Thyroid gland (tissue), 4 donors: ENCODE data around the gene ITGA8. TPM values are rescaled to one million over a fixed set of nuclear protein-coding genes. Genes with fewer than 3 reads are reported as not detected.

ENCODE experiments used
- DNase-seq, 2 donors: peaks; one replicate each; pipeline ENCODE4 v3.0.0-alpha.2; 2019
- H3K27ac ChIP-seq, 3 donors: fragments of 200-600 bp; sonication (generic); 1 replicate in 2 of 3; 2 replicates in 1 of 3; pipeline ENCODE4 v1.5.1; 2016 to 2019; ENCODE audit warnings: mild to moderate bottlenecking in 1 of 3, moderate library complexity in 1 of 3
- H3K27me3 ChIP-seq: fragments of 200-600 bp; sonication (generic); one replicate; pipeline ENCODE4 v1.5.1; 2019
- H3K36me3 ChIP-seq, 2 donors: fragments of 200-600 bp; sonication (generic); one replicate each; pipeline ENCODE4 v1.5.1; 2016 to 2019
- H3K4me1 ChIP-seq, 2 donors: fragments of 200-600 bp; sonication (generic); one replicate each; pipeline ENCODE4 v1.5.1; 2017 to 2019
- H3K4me3 ChIP-seq, 3 donors: fragments of 200-600 bp; sonication (generic); replicated peaks in 1 of 3; 1 replicate in 2 of 3; 2 replicates in 1 of 3; pipeline ENCODE4 v1.5.1; 2016; ENCODE audit warnings: mild to moderate bottlenecking in 1 of 3
- H3K9me3 ChIP-seq: fragments of 200-600 bp; sonication (generic); one replicate; pipeline ENCODE4 v1.5.1; 2017
- POLR2A ChIP-seq, 2 donors: fragments of 450-650 bp; IDR thresholded peaks; one replicate each; pipeline ENCODE4 v1.6.1; 2017; ENCODE audit warnings: antibody characterized with exemption in 2 of 2, mild to moderate bottlenecking in 2 of 2, moderate library complexity in 1 of 2
- WGBS, 2 donors: methylation state at CpG; one replicate each; pipeline ENCODE4 v1.1.5; 2017; 5-methylcytosine and 5-hydroxymethylcytosine counted together
- intact Hi-C: fragments of 100-400 bp; cut with DNase I; formaldehyde crosslinking; loops from one replicate; pipeline ENCODE4 v1.15.1; 2023
- total RNA-seq, 4 donors: library from RNA; depleted of rRNA; stranded (reverse); fragments of >200 nt; gene quantifications; one replicate each; pipeline ENCODE4 v1.2.3, GENCODE V29; 2016
- TF ChIP-seq, protein P1 (sequence below), 6 experiments: fragments of 200-600 bp in 3 of 6; fragments of 450-650 bp in 3 of 6; sonication (generic) in 3 of 6; IDR thresholded peaks; one replicate each; pipeline ENCODE4 v1.5.1; 2016 to 2019; ENCODE audit warnings: antibody characterized with exemption in 6 of 6, mild to moderate bottlenecking in 2 of 6, inconsistent platforms in 1 of 6, moderate library complexity in 1 of 6

The ITGA8 gene
- total RNA-seq, 4 donors from 2014 or later: 4.6 to 14.8 (median 4.9) TPM

- H3K27me3 ChIP-seq: no peaks in the 10 kb centered on the region
- no peaks in the 10 kb centered on the region for H3K36me3 ChIP-seq
- H3K27ac ChIP-seq: no peak overlapping the region
- DNase-seq: no peak
- no peak overlapping the region for H3K4me3 ChIP-seq
- intact Hi-C loops: no loop called here
- H3K9me3 ChIP-seq: no peaks in the 10 kb centered on the region
- H3K4me1 ChIP-seq: no peaks in the 10 kb centered on the region
- 73 to 74% methylated on average over 4 of the region's 4 CpGs for WGBS, 2 donors
- TF ChIP-seq POLR2A (IDR thresholded peaks at IDR 0.05): no peak
- TF ChIP-seq, protein P1, sequence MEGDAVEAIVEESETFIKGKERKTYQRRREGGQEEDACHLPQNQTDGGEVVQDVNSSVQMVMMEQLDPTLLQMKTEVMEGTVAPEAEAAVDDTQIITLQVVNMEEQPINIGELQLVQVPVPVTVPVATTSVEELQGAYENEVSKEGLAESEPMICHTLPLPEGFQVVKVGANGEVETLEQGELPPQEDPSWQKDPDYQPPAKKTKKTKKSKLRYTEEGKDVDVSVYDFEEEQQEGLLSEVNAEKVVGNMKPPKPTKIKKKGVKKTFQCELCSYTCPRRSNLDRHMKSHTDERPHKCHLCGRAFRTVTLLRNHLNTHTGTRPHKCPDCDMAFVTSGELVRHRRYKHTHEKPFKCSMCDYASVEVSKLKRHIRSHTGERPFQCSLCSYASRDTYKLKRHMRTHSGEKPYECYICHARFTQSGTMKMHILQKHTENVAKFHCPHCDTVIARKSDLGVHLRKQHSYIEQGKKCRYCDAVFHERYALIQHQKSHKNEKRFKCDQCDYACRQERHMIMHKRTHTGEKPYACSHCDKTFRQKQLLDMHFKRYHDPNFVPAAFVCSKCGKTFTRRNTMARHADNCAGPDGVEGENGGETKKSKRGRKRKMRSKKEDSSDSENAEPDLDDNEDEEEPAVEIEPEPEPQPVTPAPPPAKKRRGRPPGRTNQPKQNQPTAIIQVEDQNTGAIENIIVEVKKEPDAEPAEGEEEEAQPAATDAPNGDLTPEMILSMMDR (IDR thresholded peaks at IDR 0.05): no peak
Observed at GRCh38 chr10:15528859-15529239, 190.9 kb downstream of the ITGA8 start.

DNA sequence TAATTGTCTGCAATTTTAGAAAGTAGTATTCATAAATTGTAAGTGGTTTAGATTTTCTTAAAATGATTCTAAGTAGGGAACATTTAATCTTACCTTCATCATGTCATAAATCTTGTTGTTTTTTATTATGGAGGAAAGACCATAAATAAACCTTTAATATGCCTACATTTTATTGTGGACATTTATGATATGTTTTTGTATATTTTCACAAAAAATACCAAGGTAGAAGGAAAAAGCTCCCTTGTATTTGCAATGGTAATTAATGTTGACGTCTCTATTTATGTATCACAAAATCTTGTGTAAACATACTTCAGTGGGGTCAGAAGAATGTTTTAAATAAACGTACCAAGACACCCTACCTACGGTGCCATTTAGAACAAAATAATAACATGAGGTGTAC is 193.0 kb downstream of the ITGA8 start:
- H3K4me1 ChIP-seq: no peaks in the 10 kb centered on the region
- H3K27me3 ChIP-seq: no peaks in the 10 kb centered on the region
- DNase-seq: no peak
- no peaks in the 10 kb centered on the region for H3K36me3 ChIP-seq
- no peaks in the 10 kb centered on the region for H3K9me3 ChIP-seq
- no peak overlapping the region for H3K27ac ChIP-seq
- H3K4me3 ChIP-seq: no peak overlapping the region
- intact Hi-C loops: no loop called here
- WGBS, 2 donors: 37% methylated on average over 3 of the region's 3 CpGs
- no peak for TF ChIP-seq POLR2A (IDR thresholded peaks at IDR 0.05)
- TF ChIP-seq, protein P1 (IDR thresholded peaks at IDR 0.05): no peak

DNA sequence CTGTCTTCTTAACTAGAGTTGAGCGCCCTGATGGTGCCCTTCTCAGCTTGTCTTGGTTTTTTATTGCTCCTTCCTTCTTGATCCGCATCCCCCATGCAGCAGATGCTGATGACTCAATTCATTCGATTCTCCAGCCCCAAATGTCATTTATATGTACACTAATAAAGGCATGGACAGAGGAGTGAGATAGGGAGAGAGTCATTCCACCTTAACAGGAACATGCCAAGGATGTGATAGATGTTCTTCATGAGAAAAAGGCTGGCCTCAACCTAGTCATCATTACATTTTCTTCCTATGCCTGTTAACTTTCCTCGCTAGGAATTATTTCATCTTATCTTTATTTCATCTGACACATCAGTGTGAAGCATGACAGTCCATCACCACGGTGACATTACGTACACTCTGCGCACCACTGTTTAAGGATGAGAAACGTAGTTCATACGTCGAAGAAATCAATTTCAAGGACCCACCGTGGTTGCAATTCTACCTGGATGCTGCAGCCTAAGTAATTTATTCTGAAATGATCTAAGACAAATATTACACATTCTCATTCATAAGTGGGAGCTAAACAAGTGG is 198.3 kb downstream of the ITGA8 start:
- H3K4me3 ChIP-seq: no peak overlapping the region
- H3K27me3 ChIP-seq: no peaks in the 10 kb centered on the region
- H3K4me1 ChIP-seq: no peaks in the 10 kb centered on the region
- 86 to 94% methylated on average over 11 of the region's 11 CpGs for WGBS, 2 donors
- H3K27ac ChIP-seq: no peak overlapping the region
- TF ChIP-seq, protein P1 (IDR thresholded peaks at IDR 0.05): no peak
- no peak for TF ChIP-seq POLR2A (IDR thresholded peaks at IDR 0.05)
- H3K9me3 ChIP-seq: no peaks in the 10 kb centered on the region
- no peaks in the 10 kb centered on the region for H3K36me3 ChIP-seq
- intact Hi-C loops: no loop called here
- no peak for DNase-seq

GRCh38 chr10:15518250-15518649 is 201.5 kb downstream of the ITGA8 start:
- Histone ChIP-seq H3K4me1 (no peaks in the 10 kb centered on the region), H3K9me3 (no peaks in the 10 kb centered on the region), H3K4me3 (no peak overlapping the region), H3K36me3 (no peaks in the 10 kb centered on the region), H3K27ac (no peak overlapping the region), H3K27me3 (no peaks in the 10 kb centered on the region)
- intact Hi-C loops: no loop called here
- no peak for DNase-seq
- WGBS, 2 donors: 70 to 75% methylated on average over 4 of the region's 4 CpGs
- no peak for TF ChIP-seq POLR2A (IDR thresholded peaks at IDR 0.05)
- TF ChIP-seq, protein P1 (IDR thresholded peaks at IDR 0.05): no peak

DNA sequence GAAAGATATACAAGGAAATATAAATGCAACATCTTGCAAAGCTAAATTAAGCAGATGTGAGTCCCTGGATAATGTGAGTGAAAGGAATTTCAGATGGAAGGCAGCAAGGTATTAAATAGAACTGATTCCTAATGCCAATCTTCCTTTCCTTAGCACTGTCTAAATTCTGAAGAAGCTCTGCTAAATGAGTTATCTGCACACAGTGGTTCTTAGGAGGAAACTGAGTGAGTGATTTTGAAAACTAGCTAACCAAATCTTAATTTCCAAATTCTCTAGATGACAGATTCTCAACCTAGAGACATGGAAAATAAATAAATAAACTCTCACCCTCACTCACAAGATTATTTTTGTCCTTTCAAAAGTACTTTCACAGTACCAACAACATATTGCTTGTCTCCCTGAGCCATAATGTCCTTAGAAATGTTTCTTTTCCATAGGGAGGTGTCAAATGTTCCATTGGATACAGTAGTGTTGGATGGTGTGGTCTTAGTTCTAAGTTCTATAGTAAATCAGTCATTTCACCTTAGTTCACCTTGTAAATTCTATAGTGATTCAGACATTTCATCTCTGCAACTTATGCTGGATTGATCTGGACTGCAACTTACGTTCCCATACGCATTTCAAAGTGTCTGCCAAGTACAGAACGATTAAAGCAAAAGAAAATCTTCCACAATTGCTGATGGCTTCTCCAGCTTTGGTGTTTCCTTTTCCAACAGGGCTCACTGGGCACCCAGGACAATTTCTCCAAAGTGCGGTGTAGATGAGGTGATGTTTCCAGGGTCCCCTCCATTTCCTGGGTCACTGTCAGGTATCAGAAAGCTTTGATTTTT is 203.3 kb downstream of the ITGA8 start:
- WGBS, 2 donors: 83 to 88% methylated on average over 4 of the region's 4 CpGs
- Histone ChIP-seq H3K27me3 (no peaks in the 10 kb centered on the region), H3K36me3 (no peaks in the 10 kb centered on the region), H3K4me1 (no peaks in the 10 kb centered on the region), H3K9me3 (no peaks in the 10 kb centered on the region), H3K4me3 (no peak overlapping the region), H3K27ac (no peak overlapping the region)
- intact Hi-C loops: no loop called here
- no peak for DNase-seq
- no peak for TF ChIP-seq POLR2A (IDR thresholded peaks at IDR 0.05)
- TF ChIP-seq, protein P1 (IDR thresholded peaks at IDR 0.05): no peak
